Gastroesophageal sphincter (tissue), 3 donors: Measurements from ENCODE around the gene BRCA1.

Experiments
- POLR2A ChIP-seq, 2 donors: fragments of 450-650 bp; IDR thresholded peaks; one replicate each; pipeline ENCODE4 v1.6.1; 2017; ENCODE audit warnings: antibody characterized with exemption in 2 of 2, mild to moderate bottlenecking in 2 of 2, moderate library complexity in 1 of 2
- TF ChIP-seq, protein P1 (sequence below), 4 experiments: fragments of 200-600 bp in 2 of 4; fragments of 450-650 bp in 2 of 4; sonication (generic) in 1 of 4; IDR thresholded peaks; one replicate each; pipeline ENCODE4 v1.5.1; 2017 to 2019; ENCODE audit warnings: antibody characterized with exemption in 4 of 4, mild to moderate bottlenecking in 2 of 4, moderate library complexity in 2 of 4

DNA sequence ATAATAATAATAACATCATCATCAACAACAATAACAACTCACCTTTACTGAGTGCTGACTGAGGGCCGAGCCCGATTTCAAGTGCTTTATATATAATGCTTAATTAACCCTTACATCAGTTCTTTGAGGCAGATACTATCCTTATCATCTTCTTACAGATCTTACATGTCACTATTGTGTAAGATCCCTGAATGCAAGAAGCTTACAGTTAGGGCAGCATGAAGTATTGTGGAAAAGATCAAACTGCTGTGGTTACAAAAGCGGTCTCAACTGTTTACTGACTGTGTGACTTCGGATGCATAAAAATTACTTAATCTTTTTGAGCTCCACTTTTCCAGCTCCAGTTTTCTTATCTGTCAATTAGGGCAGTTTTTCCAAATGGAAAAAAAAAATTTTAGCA lies 106.2 kb downstream of the BRCA1 start:
- TF ChIP-seq, protein P1, sequence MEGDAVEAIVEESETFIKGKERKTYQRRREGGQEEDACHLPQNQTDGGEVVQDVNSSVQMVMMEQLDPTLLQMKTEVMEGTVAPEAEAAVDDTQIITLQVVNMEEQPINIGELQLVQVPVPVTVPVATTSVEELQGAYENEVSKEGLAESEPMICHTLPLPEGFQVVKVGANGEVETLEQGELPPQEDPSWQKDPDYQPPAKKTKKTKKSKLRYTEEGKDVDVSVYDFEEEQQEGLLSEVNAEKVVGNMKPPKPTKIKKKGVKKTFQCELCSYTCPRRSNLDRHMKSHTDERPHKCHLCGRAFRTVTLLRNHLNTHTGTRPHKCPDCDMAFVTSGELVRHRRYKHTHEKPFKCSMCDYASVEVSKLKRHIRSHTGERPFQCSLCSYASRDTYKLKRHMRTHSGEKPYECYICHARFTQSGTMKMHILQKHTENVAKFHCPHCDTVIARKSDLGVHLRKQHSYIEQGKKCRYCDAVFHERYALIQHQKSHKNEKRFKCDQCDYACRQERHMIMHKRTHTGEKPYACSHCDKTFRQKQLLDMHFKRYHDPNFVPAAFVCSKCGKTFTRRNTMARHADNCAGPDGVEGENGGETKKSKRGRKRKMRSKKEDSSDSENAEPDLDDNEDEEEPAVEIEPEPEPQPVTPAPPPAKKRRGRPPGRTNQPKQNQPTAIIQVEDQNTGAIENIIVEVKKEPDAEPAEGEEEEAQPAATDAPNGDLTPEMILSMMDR (IDR thresholded peaks at IDR 0.05): no peak
- TF ChIP-seq POLR2A (IDR thresholded peaks at IDR 0.05): no peak
